ENCODE results near the gene OR6N2. TPM values are rescaled to one million over a fixed set of nuclear protein-coding genes. Genes with fewer than 3 reads are reported as not detected.

OR6N2 gene
- total RNA-seq, 1 donor from 2014 or later, result not detected

GRCh38 chr1:158793604-158794003 is 12.6 kb upstream of the OR6N2 start:
- H3K36me3 ChIP-seq, result no peaks in the 10 kb centered on the region
- no peaks in the 10 kb centered on the region for H3K27me3 ChIP-seq
- TF ChIP-seq POLR2A (IDR thresholded peaks at IDR 0.05), result no peak
- TF ChIP-seq POLR2AphosphoS5 (IDR thresholded peaks at IDR 0.05; ENCODE audit: insufficient read depth in 1 of 2, low read depth in 1 of 2), result no peak
- TF ChIP-seq CTCF (IDR thresholded peaks at IDR 0.05), result no peak
- no peak overlapping the region for H3K4me3 ChIP-seq
- H3K9me3 ChIP-seq, result no peaks in the 10 kb centered on the region
- no peak overlapping the region for H3K27ac ChIP-seq
- DNase-seq (ENCODE audit: extremely low spot score in 2 of 2), result no peak
- intact Hi-C loops (cut with DNase I), result no loop called here
- no peaks in the 10 kb centered on the region for H3K4me1 ChIP-seq

- Histone ChIP-seq H3K36me3 (no peaks in the 10 kb centered on the region), H3K4me1 (no peaks in the 10 kb centered on the region), H3K4me3 (no peak within 1 kb of the TSS), H3K27ac (no peak within 1 kb of the TSS), H3K9me3 (no peaks in the 10 kb centered on the region), H3K27me3 (no peaks in the 10 kb centered on the region)
- intact Hi-C loops (cut with DNase I), result no loop called here
- TF ChIP-seq POLR2AphosphoS5 (IDR thresholded peaks at IDR 0.05; ENCODE audit: insufficient read depth in 1 of 2, low read depth in 1 of 2) (no peak), CTCF (IDR thresholded peaks at IDR 0.05) (no peak), POLR2A (IDR thresholded peaks at IDR 0.05) (no peak)
- no peak for DNase-seq (ENCODE audit: extremely low spot score in 2 of 2)
Observed at GRCh38 chr1:158771950-158772866, 8.8 kb downstream of the OR6N2 start, which contains the start of gene OR6N1. Gene OR6N1 (minus strand): TSS chr1:158772195. CDS start chr1:158766682, 5,513 bp downstream.

- H3K27me3 ChIP-seq, result no peaks in the 10 kb centered on the region
- intact Hi-C loops (cut with DNase I), result no loop called here
- no peaks in the 10 kb centered on the region for H3K36me3 ChIP-seq
- DNase-seq (ENCODE audit: extremely low spot score in 2 of 2), result no peak
- H3K27ac ChIP-seq, result no peak within 1 kb of the TSS
- no peaks in the 10 kb centered on the region for H3K4me1 ChIP-seq
- no peak within 1 kb of the TSS for H3K4me3 ChIP-seq
- no peaks in the 10 kb centered on the region for H3K9me3 ChIP-seq
- TF ChIP-seq CTCF (IDR thresholded peaks at IDR 0.05), result no peak
- TF ChIP-seq POLR2AphosphoS5 (IDR thresholded peaks at IDR 0.05; ENCODE audit: insufficient read depth in 1 of 2, low read depth in 1 of 2), result no peak
- no peak for TF ChIP-seq POLR2A (IDR thresholded peaks at IDR 0.05)
Observed at GRCh38 chr1:158754420-158754819, 26.6 kb downstream of the OR6N2 start, which contains the start of gene OR6K6. Gene OR6K6 (plus strand): TSS chr1:158754720. CDS start chr1:158754888, 168 bp downstream.

GRCh38 chr1:158752155-158752712 is 28.8 kb downstream of the OR6N2 start:
- H3K4me3 ChIP-seq, result no peak overlapping the region
- intact Hi-C loops (cut with DNase I), result no loop called here
- H3K36me3 ChIP-seq, result no peaks in the 10 kb centered on the region
- H3K4me1 ChIP-seq, result no peaks in the 10 kb centered on the region
- H3K27me3 ChIP-seq, result no peaks in the 10 kb centered on the region
- no peaks in the 10 kb centered on the region for H3K9me3 ChIP-seq
- no peak for TF ChIP-seq POLR2A (IDR thresholded peaks at IDR 0.05)
- no peak for TF ChIP-seq POLR2AphosphoS5 (IDR thresholded peaks at IDR 0.05; ENCODE audit: insufficient read depth in 1 of 2, low read depth in 1 of 2)
- no peak for TF ChIP-seq CTCF (IDR thresholded peaks at IDR 0.05)
- DNase-seq (ENCODE audit: extremely low spot score in 2 of 2), result no peak
- no peak overlapping the region for H3K27ac ChIP-seq
